NCI-H2196 treated with DMSO at 0.1 percent for 48 hours (cell line): ENCODE data around the gene SOCS3.
"Not testable (repeated sequence)": the region's sequence is repeated elsewhere in the genome, so short reads cannot be mapped to it uniquely, and the experiment has no call there.

Experiments
- DNase-seq: peaks from one replicate; lab custom pipeline; 2025; ENCODE audit not compliant: unreplicated experiment; lab: John Stamatoyannopoulos, UW

The SOCS3 gene

GRCh38 chr17:78332991-78333390 is 26.9 kb downstream of the SOCS3 start:
- no peak for DNase-seq

DNA sequence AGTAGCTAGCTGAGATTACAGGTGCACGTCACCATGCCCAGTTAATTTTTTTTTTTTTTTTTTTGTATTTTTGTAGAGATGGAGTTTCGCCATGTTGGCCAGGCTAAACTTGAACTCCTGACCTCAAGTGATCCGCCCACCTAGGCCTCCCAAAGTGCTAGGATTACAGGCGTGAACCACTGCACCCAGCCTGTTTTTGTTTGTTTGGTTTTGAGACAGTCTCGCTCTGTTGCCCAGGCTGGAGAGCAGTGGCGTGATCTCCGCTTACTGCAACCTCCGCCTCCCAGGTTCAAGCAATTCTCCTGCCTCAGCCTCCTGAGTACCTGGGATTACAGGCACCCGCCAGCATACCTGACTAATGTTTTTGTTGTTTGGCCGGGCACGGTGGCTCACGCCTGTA is 28.5 kb downstream of the SOCS3 start:
- DNase-seq, result not testable (repeated sequence)

GRCh38 chr17:78330570-78331224 is 29.2 kb downstream of the SOCS3 start:
- no peak for DNase-seq

DNA sequence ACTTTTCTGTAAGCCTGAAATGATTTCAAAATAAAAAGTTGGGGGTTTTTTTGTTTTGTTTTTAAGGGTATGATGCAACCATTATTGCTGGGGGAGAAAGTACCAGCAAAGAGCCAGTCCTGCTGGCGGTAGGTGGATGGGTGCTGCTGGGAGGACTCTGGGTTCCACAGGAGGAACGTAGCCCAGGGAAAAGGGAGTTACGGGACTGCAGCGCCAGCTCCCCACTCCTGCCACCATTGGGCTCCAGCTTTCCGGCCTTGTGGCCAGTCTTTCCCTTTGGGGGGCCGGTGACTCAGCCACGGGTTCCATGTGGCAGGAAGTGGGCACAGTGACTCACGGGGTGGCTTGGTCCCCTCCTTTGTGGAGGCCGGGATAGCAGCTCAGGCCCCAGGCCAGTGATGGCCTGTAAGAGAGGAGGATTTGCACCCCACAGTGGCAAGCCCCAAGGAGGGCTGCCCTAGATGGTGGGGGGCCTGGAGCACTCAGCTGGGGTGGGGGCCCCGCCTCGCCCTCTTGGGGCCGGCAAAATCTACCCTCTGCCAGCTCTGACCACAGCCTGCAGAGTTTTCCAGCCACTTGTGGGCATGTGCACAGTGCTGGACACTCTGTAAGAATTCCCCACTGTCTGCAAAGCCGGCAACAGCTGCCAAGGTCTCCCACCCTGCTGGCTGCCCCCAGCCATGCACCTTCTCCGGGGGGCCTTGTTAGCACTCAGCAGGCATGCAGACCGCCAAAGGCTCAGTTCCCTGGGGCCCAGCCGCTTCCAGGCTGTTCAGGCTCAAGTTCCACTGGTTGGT is 30.4 kb downstream of the SOCS3 start:
- DNase-seq, result no peak

- no peak for DNase-seq
Observed at GRCh38 chr17:78327880-78328279, 32.0 kb downstream of the SOCS3 start.

DNA sequence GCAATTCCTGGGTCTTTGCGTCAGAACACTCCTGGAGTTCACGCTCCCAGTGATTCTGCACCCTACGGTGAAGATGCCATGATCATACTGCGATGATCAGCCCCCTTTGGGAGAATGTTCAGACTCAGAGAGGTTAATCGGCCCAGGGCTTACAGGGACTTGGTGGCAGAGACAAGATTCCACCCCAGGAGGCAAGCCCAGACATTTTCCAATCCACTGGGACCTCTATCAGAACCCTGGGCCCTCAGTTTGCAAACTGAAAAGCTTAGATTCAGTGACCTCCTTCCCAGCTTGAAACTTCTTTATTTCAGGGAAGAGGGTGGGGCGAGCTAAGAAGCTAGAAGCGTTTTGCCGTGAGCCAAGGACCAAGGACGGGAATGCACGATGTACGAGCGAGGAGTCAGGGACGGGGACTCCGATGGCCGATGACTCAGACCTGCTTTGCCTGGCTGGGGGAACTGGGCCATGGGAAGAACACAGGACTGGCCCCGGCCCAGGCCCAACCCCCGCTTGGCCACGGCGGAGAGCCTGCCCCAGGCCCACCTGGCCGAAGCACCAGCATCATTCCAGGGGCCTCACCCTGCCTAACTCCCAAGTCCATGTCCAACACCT is 34.7 kb downstream of the SOCS3 start:
- DNase-seq, result no peak

GRCh38 chr17:78324391-78325075 is 35.3 kb downstream of the SOCS3 start:
- DNase-seq, result peak; percentile 90

DNA sequence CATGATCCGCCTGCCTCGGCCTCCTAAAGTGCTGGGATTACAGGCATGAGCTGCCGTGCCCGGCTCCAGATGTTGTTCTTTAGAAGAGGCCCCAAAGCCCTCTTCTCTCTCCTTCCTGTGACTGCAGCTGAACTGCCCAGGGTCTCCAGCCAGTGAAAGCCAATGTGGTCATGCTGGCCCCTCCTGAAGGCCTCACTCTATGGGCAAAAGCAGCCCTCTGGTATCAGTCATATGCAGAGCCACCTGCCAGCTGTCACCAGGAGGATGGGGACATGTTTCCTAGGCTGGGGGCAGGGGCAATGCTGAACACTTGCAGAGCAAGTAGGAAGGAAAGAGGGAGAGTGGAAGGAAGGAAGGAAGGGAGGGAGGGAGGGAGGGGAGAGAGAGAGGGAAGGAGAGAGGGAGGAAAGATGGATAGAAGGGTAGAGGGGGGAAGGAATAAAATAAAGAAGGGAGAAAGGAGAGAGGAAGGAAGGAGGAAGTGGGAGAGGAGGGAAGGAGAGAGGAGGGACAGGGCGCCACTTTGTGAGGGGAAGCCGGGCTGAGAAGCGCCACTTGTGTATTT is 36.0 kb downstream of the SOCS3 start:
- no peak for DNase-seq

GRCh38 chr17:78322858-78323455 is 36.9 kb downstream of the SOCS3 start:
- DNase-seq, result no peak

DNA sequence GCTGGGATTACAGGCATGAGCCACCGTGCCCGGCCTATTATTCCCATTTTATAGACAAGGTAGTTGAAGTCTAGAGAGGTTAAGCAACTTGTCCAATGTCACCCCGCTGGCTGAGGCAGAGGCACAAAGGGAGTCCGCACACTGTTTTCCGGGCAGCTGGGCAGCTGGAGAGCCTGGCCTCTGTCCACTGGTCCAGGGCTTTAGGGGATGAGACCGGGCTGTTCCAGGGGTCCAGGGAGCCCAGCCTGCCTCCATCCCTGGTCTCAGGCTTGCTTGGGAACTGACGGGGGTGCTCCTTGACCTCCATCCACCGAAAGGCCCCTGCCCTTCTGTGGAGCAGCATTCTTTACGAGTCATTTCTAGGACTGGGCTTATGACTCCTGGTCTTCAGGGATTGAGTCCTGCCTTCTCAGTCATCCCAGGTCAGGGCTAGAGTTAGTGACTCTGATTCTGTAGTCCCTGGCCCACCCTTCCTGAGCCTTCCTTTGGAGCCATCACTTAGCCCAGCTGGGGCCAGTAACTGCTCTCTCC is 37.5 kb downstream of the SOCS3 start:
- no peak for DNase-seq

DNA sequence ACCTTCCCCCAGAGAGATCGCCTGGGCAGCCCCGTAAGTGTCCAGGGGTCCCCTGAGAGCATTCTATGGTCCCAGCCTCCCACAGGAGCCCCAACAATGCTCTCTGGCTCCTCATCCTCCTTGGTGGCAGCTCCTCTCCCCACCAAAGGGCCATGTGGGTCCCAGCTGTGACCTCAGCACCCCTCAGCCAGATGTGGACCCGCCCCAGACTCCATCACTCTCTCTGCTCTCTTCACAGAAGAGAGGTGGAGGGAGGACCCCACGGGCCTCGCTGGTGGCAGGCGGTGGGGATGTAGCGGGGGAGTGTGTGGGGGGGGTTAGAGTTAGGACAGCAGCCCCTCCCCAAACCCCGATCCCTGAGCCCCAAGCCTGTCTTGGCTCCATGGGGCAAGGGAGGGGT is 41.0 kb downstream of the SOCS3 start:
- no peak for DNase-seq

- DNase-seq, result no peak
Observed at GRCh38 chr17:78318407-78318806, 41.5 kb downstream of the SOCS3 start.

DNA sequence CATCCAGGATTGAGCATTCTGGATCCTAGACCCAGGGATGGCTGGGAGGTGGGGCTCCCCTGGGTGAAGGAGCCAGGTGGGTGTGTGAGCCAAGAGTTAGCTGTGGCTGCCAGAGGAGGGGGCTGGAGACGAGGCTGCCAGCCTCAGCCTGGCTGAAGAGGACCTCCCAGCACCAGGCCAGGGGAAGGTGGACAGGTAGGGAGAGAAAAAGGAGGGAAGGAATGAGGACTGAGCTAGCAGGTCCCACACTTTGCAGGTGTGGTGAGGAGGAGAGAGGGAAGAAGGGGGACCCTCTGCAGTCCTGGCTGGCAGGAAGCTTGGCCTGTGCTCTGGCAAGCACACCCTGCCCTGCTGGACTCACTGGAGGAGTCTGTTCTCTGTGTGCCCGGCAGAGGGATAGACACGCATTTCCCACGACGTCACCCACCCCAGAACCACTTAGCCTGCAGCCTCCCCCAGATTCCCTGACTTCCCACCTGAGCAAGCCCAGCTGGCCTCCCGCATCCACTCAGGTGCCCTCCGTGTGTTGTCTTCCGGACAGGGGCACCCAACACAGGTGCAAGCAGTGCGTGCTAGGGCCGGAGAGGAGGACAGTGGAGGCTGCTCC is 42.0 kb downstream of the SOCS3 start:
- DNase-seq, result no peak

GRCh38 chr17:78316867-78317789 is 42.7 kb downstream of the SOCS3 start:
- DNase-seq, result peak; percentile 19

DNA sequence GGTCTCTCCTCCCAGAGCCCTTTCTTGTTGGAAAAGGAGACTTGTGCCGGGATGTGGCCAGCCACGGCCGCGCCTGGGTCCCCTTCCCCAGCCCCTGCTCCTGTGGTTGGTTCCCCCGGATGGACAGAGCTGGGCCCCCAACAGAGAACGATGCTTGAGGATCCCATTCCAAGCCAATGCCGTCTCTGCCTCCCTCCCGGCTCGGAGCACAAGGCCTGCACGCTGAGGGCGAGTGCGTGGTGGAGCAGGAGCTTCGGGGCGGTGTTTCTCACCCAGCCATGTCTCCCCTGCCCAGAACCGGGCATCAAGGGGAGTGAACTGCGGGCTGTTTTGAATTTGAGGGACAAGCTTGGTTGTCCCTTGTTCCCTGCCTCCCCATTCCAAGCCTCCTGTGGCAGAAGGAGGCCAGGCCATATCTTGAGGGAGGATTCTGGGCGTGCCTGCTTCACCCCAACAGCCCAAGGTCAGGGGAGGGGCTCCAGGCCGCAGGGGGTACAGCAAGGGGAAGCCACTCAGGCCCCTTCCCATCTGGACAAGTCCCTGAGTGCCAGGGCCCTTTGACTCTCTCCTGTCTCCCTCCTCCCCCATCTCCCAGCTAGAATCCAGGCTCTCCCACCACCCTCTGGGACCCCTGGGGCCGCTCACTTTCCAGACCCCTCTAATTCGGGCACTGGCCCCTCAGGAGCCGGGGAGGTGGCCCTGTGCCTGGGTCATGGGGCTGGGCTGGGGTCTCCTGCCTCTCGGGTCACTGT is 43.6 kb downstream of the SOCS3 start:
- no peak for DNase-seq

DNA sequence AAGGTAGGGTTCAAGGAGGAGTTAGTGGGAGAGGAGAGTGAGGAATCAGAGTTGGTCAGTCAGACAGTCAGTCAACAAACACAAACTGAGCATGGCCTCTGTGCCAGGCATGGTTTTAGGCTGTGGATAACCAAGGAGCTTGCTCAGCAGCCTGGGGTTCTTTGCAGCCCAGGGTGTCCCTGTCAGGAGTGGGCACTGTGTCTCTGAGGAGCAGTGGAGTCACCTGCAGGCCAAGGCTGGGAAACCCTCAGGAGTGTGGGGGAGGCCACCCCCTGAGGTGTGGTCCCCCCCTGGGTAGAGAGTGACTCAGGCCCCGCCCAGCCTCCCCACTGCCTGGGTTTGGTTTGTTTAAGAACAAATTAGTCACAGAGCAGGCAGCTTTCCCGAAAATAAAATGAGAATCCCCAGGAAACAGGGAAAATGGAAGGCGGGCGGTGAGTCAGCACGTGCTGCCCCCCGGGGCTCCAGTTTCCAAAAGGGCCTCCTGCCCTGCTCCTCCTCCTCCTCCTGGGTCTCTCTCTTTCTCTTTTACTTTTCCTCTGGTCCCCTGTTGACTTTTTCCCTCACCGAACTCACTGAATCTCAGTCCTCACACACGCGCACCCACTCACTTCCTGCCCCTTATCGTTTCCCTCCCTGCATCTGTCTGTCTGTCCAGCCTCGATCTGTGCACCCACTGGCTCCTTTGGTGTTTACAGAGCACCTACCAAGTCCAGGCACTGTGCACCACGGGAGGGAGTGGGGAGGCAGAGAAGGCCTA is 44.3 kb downstream of the SOCS3 start:
- DNase-seq, result no peak

DNA sequence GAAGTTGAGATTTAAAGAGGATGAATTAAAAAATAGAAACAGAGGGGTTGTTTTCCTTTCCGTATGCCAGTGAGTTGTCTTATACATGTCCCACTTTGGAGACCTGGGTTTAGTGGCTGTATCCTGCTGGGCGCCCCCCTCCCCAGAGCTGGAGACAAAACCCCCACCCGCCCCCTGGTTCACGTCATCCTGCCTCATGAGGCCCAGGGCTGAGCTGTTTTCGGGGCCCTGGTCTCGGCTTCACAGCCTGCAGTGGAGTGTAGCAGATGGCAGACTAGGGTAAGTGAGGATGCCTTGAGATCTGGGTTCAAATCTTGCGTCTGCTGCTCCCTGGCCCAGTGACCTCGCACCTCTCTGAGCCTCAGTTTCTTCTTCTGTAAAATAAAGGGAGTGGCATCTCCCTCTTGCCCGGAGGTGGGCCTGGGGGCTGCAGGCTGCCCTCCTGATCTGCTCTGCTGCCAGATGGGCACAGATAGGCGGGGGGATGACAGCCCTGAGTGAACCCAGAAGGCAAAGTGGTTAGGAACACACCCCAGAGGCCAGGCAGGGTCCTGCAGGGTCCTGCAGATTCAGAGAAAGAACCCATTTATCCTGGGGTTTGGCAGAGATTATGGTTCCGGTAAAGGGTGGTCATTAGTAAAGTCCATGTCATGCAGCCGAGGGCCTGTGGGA is 45.1 kb downstream of the SOCS3 start:
- no peak for DNase-seq
